Measurements from ENCODE around the gene PODNL1.

GRCh38 chr19:13887517-13887916, 50.7 kb downstream of the PODNL1 start:
- no peak for TF ChIP-seq SIN3A (conservative IDR thresholded peaks at IDR 0.05 in 1 of 2, IDR thresholded peaks at IDR 0.05 in 1 of 2; ENCODE audit: low read depth in 1 of 2, low read length in 2 of 2)
- no peak for TF ChIP-seq CTCF (IDR thresholded peaks at IDR 0.05; ENCODE audit: control extremely low read depth in 1 of 3, insufficient read depth in 1 of 3, low read depth in 1 of 3, low read length in 3 of 3)
- TF ChIP-seq E2F6 (IDR thresholded peaks at IDR 0.05), result no peak
- TF ChIP-seq YY1 (IDR thresholded peaks at IDR 0.05; ENCODE audit: low read depth, low read length), result no peak
- no peak for TF ChIP-seq TAF1 (IDR thresholded peaks at IDR 0.05; ENCODE audit: low read depth, low read length)
- no peak for TF ChIP-seq CHD7 (IDR thresholded peaks at IDR 0.05; ENCODE audit: insufficient replicate concordance, low read length)
- no peak for TF ChIP-seq MAX (IDR thresholded peaks at IDR 0.05)
- no peak for TF ChIP-seq EP300 (IDR thresholded peaks at IDR 0.05; ENCODE audit: borderline replicate concordance in 1 of 2, low read depth in 2 of 2, low read length in 2 of 2)

Data from H1 (cell line).